Neural crest cell (in vitro differentiated cells): Measurements from ENCODE around the gene EIF3I. TPM values are rescaled to one million over a fixed set of nuclear protein-coding genes. Genes with fewer than 3 reads are reported as not detected.

Source experiments
- DNase-seq: peaks from one replicate; pipeline ENCODE4 v3.0.0; 2021; ENCODE audit warnings: low read depth, mixed read lengths, low spot score
- H3K27ac Mint-ChIP-seq: one replicate; pipeline ENCODE4 v1.8.0; 2021; ENCODE audit warnings: mild to moderate bottlenecking, mixed read lengths; ENCODE audit not compliant: unreplicated experiment
- H3K27me3 Mint-ChIP-seq: 2 replicates; pipeline ENCODE4 v1.8.0; 2021; ENCODE audit warnings: low read depth, mild to moderate bottlenecking, mixed read lengths
- H3K36me3 Mint-ChIP-seq: 2 replicates; pipeline ENCODE4 v1.8.0; 2021; ENCODE audit warnings: low read depth, mild to moderate bottlenecking, mixed read lengths
- H3K4me1 Mint-ChIP-seq: 2 replicates; pipeline ENCODE4 v1.8.0; 2021; ENCODE audit warnings: mixed read lengths
- H3K4me3 Mint-ChIP-seq: one replicate; pipeline ENCODE4 v1.8.0; 2021; ENCODE audit warnings: mild to moderate bottlenecking, mixed read lengths
- H3K9me3 Mint-ChIP-seq: 2 replicates; pipeline ENCODE4 v1.8.0; 2021; ENCODE audit warnings: mixed read lengths
- total RNA-seq: library from RNA; stranded (reverse); gene quantifications from 2 replicates; pipeline ENCODE4 v1.2.1, GENCODE V29; 2021
- TF ChIP-seq, protein P1 (sequence below): fragments of 200-600 bp; sonication (generic); conservative IDR thresholded peaks from 2 replicates; pipeline ENCODE4 v1.5.0; 2021; ENCODE audit warnings: antibody characterized with exemption, mild to moderate bottlenecking

Gene EIF3I
- total RNA-seq, 1 donor from 2014 or later = 190 TPM

GRCh38 chr1:32180186-32181060 is 41.8 kb upstream of the EIF3I start:
- TF ChIP-seq, protein P1, sequence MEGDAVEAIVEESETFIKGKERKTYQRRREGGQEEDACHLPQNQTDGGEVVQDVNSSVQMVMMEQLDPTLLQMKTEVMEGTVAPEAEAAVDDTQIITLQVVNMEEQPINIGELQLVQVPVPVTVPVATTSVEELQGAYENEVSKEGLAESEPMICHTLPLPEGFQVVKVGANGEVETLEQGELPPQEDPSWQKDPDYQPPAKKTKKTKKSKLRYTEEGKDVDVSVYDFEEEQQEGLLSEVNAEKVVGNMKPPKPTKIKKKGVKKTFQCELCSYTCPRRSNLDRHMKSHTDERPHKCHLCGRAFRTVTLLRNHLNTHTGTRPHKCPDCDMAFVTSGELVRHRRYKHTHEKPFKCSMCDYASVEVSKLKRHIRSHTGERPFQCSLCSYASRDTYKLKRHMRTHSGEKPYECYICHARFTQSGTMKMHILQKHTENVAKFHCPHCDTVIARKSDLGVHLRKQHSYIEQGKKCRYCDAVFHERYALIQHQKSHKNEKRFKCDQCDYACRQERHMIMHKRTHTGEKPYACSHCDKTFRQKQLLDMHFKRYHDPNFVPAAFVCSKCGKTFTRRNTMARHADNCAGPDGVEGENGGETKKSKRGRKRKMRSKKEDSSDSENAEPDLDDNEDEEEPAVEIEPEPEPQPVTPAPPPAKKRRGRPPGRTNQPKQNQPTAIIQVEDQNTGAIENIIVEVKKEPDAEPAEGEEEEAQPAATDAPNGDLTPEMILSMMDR = no peak
- Mint-ChIP-seq H3K27me3 (no peaks in the 10 kb centered on the region), H3K9me3 (no peaks in the 10 kb centered on the region), H3K27ac (peak overlapping the region; percentile 96), H3K36me3 (peaks cover 25% of the 10 kb centered on the region), H3K4me1 (peaks cover 41% of the 10 kb centered on the region), H3K4me3 (peak overlapping the region; percentile 98)
- DNase-seq = peak; percentile 25

- Mint-ChIP-seq H3K4me1 (peaks cover 43% of the 10 kb centered on the region), H3K27ac (no peak overlapping the region), H3K9me3 (no peaks in the 10 kb centered on the region), H3K4me3 (peak overlapping the region; percentile 98), H3K36me3 (peaks cover 25% of the 10 kb centered on the region), H3K27me3 (no peaks in the 10 kb centered on the region)
- no peak for DNase-seq
- TF ChIP-seq, protein P1 = no peak
Measured at GRCh38 chr1:32181065-32181464, 41.1 kb upstream of the EIF3I start.

DNA sequence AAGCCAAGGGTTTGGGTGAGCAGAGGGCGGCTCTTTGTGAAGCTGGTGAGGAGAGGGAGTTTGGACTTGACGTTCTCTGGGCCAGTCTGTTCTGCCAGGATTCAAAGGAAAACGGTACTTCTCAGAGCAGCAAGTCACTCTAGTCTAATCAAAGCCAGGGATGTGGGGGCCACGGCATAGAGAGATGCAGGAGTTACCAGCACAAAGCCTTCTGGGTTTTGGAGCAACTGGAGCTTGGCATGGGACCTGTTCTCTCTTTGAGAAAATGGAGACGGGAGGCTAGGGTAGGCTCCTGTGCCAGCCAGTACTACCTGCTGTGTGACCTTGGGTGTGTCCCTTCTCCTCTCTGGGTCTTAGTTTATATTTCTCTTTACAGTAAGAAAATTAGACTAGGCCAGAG is 40.6 kb upstream of the EIF3I start:
- Mint-ChIP-seq H3K27me3 (no peaks in the 10 kb centered on the region), H3K27ac (no peak overlapping the region), H3K36me3 (peaks cover 28% of the 10 kb centered on the region), H3K9me3 (no peaks in the 10 kb centered on the region), H3K4me3 (peak overlapping the region; percentile 98), H3K4me1 (peaks cover 48% of the 10 kb centered on the region)
- TF ChIP-seq, protein P1 = no peak
- DNase-seq = no peak

DNA sequence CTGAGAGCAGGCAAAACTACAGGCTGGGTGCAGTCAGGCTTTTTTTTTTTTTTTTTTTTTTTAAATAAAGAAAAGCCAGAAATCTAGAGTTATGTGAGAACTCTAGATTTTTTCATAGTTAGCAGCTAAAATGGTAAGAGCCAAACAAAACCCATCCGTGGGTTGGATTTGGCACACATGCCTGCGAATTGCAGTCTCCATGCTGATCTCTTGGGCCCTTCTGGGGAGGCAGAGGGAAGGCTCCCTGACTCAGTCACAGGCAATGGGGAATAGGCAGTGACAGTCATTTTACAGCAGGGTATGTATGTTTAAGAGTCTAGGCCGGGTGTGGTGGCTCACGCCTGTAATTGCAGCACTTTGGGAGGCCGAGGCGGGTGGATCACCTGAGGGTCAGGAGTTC is 40.1 kb upstream of the EIF3I start:
- Mint-ChIP-seq H3K27me3 (no peaks in the 10 kb centered on the region), H3K36me3 (peaks cover 26% of the 10 kb centered on the region), H3K4me3 (peak overlapping the region; percentile 72), H3K4me1 (peaks cover 48% of the 10 kb centered on the region), H3K27ac (no peak overlapping the region), H3K9me3 (no peaks in the 10 kb centered on the region)
- DNase-seq = no peak
- TF ChIP-seq, protein P1 = no peak

DNA sequence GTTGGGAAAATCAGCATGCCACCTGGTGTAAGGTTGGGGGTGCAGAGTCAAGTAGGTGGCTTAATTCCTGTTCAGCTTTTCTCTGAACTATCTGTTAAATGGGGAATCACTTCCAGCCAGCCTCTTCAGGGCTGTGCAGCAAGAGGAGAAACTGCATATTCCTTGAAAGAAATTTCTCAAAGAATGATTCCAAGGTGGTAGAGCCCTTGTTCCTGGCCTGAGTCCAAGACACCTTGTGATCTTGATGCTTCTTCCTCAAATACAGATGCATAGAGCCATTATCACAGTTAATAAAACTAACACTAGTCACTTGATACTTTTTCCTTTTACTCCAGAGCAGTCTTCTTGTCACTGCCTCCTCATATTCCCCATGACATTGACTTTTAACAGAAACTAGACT is 37.6 kb upstream of the EIF3I start:
- Mint-ChIP-seq H3K27ac (no peak overlapping the region), H3K4me1 (peaks cover 37% of the 10 kb centered on the region), H3K4me3 (peak overlapping the region; percentile 24), H3K9me3 (no peaks in the 10 kb centered on the region), H3K36me3 (peaks cover 32% of the 10 kb centered on the region), H3K27me3 (no peaks in the 10 kb centered on the region)
- DNase-seq = no peak
- TF ChIP-seq, protein P1 = no peak
